Thoracic aorta (tissue), 2 donors: ENCODE results near the gene RIPPLY1. TPM values are rescaled to one million over a fixed set of nuclear protein-coding genes. Genes with fewer than 3 reads are reported as not detected.

ENCODE experiments used
- ATAC-seq: fragments of 150-250 bp; one replicate; pipeline ENCODE4 v1.8.0; 2017; ENCODE audit warnings: low read depth; ENCODE audit not compliant: insufficient number of reproducible peaks, low FRiP score
- DNase-seq: peaks from one replicate; pipeline ENCODE4 v3.0.0-alpha.2; 2020; ENCODE audit warnings: low spot score
- H3K27ac ChIP-seq, 2 donors: fragments of 200-600 bp; sonication (generic); 1 replicate in 1 of 2; 2 replicates in 1 of 2; pipeline ENCODE4 v1.5.1; 2016; ENCODE audit warnings: mild to moderate bottlenecking in 2 of 2, moderate library complexity in 2 of 2
- H3K27me3 ChIP-seq: fragments of 200-600 bp; sonication (generic); replicated peaks from 2 replicates; pipeline ENCODE4 v1.6.0; 2016; ENCODE audit warnings: mild to moderate bottlenecking; ENCODE audit not compliant: insufficient read depth
- H3K36me3 ChIP-seq: fragments of 200-600 bp; sonication (generic); one replicate; pipeline ENCODE4 v1.5.1; 2016
- H3K4me1 ChIP-seq, 2 donors: fragments of 200-600 bp; sonication (generic); 1 replicate in 1 of 2; 2 replicates in 1 of 2; pipeline versions ENCODE4 v1.5.1 to v1.6.0; 2016; ENCODE audit warnings: low read depth in 2 of 2, mild to moderate bottlenecking in 1 of 2; ENCODE audit not compliant: control insufficient read depth in 1 of 2
- H3K4me3 ChIP-seq: fragments of 200-600 bp; sonication (generic); 2 replicates; pipeline ENCODE4 v1.5.1; 2016; ENCODE audit warnings: mild to moderate bottlenecking
- H3K9me3 ChIP-seq: fragments of 200-600 bp; sonication (generic); 2 replicates; pipeline ENCODE4 v1.5.1; 2016
- CTCF ChIP-seq: fragments of 200-600 bp; sonication (generic); IDR thresholded peaks from one replicate; pipeline ENCODE4 v1.5.1; 2019; ENCODE audit warnings: antibody characterized with exemption
- total RNA-seq, 2 donors: library from RNA; depleted of rRNA; stranded (reverse); fragments of >200 nt; gene quantifications; one replicate each; pipeline versions ENCODE4 v1.1.0 to v1.2.3, GENCODE V29; 2016

Gene RIPPLY1
- total RNA-seq = not detected

GRCh38 chrX:106903291-106903824, at the start of gene RIPPLY1:
Gene RIPPLY1 (minus strand): TSS chrX:106903341. CDS start chrX:106903287, 54 bp downstream.
- ATAC-seq = no peak

GRCh38 chrX:106952538-106952937, 49.4 kb upstream of the RIPPLY1 start:
- no peak for ATAC-seq

More at GRCh38 chrX:106903291-106903824, at the start of gene RIPPLY1:
- no peak within 1 kb of the TSS for H3K27ac ChIP-seq
- H3K27me3 ChIP-seq = no peaks in the 10 kb centered on the region
- no peak for DNase-seq
- TF ChIP-seq CTCF = no peak
- H3K9me3 ChIP-seq = no peaks in the 10 kb centered on the region
- no peaks in the 10 kb centered on the region for H3K36me3 ChIP-seq
- H3K4me1 ChIP-seq = no peaks in the 10 kb centered on the region
- no peak within 1 kb of the TSS for H3K4me3 ChIP-seq

GRCh38 chrX:106952089-106952488, 48.9 kb upstream of the RIPPLY1 start:
- ATAC-seq (no peak), DNase-seq (no peak)
- Histone ChIP-seq H3K27ac (no peak overlapping the region), H3K4me1 (no peaks in the 10 kb centered on the region), H3K9me3 (no peaks in the 10 kb centered on the region), H3K36me3 (no peaks in the 10 kb centered on the region), H3K4me3 (no peak overlapping the region), H3K27me3 (no peaks in the 10 kb centered on the region)
- no peak for TF ChIP-seq CTCF

More at GRCh38 chrX:106952538-106952937, 49.4 kb upstream of the RIPPLY1 start:
- no peaks in the 10 kb centered on the region for H3K4me1 ChIP-seq
- TF ChIP-seq CTCF = no peak
- no peaks in the 10 kb centered on the region for H3K27me3 ChIP-seq
- H3K9me3 ChIP-seq = no peaks in the 10 kb centered on the region
- no peak overlapping the region for H3K27ac ChIP-seq
- DNase-seq = no peak
- no peak overlapping the region for H3K4me3 ChIP-seq
- H3K36me3 ChIP-seq = no peaks in the 10 kb centered on the region

- TF ChIP-seq CTCF = no peak
- no peaks in the 10 kb centered on the region for H3K9me3 ChIP-seq
- H3K4me3 ChIP-seq = no peak overlapping the region
- no peak for ATAC-seq
- no peak for DNase-seq
- no peaks in the 10 kb centered on the region for H3K27me3 ChIP-seq
- H3K36me3 ChIP-seq = no peaks in the 10 kb centered on the region
- H3K4me1 ChIP-seq = no peaks in the 10 kb centered on the region
- no peak overlapping the region for H3K27ac ChIP-seq
Measured at GRCh38 chrX:106951230-106951629, 48.1 kb upstream of the RIPPLY1 start.

- Histone ChIP-seq H3K27me3 (no peaks in the 10 kb centered on the region), H3K36me3 (no peaks in the 10 kb centered on the region), H3K27ac (no peak overlapping the region), H3K9me3 (no peaks in the 10 kb centered on the region), H3K4me1 (no peaks in the 10 kb centered on the region), H3K4me3 (no peak overlapping the region)
- no peak for DNase-seq
- TF ChIP-seq CTCF = no peak
- ATAC-seq = no peak
Measured at GRCh38 chrX:106950381-106950780, 47.2 kb upstream of the RIPPLY1 start.
